Effector CD4-positive, alpha-beta T cell (primary cell): ENCODE results near the gene TRANK1.
"Not testable (repeated sequence)": the region's sequence is repeated elsewhere in the genome, so short reads cannot be mapped to it uniquely, and the experiment has no call there.

Experiments used
- DNase-seq: peaks from one replicate; pipeline ENCODE4 v3.0.0-alpha.2; 2020

The TRANK1 gene

DNA sequence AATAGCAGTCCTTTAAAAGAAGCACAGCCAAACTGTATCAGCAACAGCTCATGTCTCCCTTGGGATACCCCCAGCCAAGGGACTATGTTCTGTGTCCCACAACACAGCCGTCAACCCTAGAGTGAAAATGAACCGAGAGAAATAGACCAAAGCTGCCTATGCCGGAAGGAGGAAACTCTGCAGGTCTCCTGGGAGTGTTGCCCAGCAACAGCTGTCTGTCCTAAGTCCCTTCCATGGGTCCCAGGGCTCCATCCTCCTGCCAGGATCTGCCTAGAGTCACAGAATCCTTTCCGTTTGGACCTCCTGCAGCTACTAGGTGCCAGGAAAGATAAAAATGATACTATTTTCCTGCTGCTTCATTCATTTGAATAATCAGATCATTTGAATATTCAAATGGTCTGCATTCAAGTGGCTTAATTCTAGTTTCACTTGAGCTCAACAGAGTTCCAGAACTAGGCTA, 53.1 kb downstream of the TRANK1 start:
- no peak for DNase-seq

DNA sequence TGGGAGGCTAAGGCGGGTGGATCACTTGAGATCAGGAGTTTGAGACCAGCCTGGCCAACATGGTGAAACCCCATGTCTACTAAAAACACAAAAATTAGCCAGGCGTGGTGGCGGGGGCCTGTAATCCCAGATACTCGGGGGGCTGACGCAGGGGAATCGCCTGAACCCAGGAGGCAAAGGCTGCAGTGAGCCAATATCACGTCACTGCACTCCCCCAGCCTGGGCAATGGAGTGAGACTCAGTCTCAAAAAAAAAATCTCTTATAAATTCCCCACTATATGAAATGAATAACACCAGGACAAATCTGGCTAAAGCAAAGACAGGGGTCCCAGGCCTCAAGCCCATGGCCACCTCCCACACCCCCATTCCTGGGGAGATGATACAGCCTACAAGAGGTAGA, 53.8 kb downstream of the TRANK1 start:
- not testable (repeated sequence) for DNase-seq

DNA sequence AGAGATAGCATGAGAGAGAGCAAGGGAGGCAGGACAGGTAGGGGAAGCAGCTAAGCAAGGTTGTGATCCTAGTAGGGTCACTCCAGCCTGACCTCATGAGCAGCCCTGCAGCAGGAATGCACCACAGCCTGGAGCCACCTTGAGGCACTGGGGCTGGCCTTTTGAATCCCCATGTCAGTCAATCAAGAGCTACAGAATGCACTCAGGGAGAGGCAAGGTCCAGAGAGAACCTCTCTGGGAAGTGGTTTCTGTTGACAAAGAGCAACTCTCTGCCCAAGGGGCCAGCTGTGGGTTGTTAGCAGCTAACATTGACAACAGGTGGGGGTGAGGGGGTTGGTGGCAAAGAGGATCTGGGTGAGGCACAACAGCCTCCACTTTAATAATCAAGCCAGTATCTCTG, 54.6 kb downstream of the TRANK1 start:
- no peak for DNase-seq

DNA sequence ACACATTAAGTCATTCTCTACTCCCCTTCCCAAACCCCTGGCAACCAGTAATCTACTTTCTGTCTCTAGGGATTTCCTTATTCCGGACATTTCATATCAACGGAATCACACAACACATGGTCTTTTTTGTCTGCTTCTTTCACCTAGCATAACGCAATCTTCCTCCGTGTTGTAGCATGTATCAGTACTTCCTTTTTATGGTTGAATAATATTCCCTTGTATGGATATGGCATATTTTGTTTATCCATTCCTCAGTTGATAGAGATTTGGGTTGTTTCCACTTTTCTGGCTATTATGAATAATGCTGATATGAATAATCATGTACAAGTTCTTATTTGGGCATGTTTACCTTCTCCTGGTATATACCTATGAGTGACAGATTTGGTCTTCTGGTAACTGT, 63.1 kb downstream of the TRANK1 start:
- DNase-seq = no peak

DNA sequence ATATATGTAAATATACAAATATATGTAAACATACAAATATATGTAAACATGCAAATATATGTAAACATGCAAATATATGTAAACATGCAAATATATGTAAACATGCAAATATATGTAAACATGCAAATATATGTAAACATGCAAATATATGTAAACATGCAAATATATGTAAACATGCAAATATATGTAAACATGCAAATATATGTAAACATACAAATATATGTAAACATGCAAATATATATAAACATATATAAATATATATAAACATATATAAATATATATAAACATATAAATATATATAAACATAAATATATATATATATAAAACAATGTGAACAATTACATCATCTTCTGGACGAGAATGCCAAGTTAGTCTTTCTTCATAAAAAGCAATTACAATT, 65.0 kb downstream of the TRANK1 start:
- DNase-seq = not testable (repeated sequence)

DNA sequence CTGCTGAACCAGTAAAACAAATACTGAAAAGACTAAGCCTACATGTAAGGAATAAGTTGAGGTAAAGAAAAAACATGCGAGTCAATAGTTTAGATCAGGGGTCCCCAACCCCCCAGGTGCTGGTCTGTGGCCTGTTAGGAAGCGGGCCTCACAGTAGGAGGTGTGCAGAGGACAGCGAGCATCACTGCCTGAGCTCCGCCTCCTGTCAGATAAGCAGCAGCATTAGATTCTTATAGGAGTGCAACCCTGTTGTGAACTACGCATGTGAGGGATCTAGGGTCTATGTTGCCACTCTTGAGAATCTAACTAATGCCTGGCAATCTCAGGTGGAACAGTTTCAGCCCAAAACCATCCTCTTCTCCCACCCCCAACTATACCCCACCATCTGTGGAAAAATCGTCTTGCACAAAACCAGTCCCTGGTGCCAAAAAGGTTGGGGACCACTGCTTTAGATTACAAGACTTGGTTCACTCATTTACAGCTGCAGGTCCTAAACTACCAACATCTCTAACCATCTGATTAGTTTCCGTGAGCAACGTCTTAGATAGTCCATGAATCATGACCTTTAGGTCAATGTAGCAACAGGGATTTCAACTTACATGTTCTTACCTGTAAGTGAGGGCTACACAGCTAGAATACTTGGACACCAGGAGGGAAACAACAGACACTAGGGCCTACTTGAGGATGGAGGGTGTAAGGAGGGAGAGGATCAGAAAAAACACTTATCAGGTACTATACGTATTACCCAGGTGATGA, 66.7 kb downstream of the TRANK1 start:
- no peak for DNase-seq

DNA sequence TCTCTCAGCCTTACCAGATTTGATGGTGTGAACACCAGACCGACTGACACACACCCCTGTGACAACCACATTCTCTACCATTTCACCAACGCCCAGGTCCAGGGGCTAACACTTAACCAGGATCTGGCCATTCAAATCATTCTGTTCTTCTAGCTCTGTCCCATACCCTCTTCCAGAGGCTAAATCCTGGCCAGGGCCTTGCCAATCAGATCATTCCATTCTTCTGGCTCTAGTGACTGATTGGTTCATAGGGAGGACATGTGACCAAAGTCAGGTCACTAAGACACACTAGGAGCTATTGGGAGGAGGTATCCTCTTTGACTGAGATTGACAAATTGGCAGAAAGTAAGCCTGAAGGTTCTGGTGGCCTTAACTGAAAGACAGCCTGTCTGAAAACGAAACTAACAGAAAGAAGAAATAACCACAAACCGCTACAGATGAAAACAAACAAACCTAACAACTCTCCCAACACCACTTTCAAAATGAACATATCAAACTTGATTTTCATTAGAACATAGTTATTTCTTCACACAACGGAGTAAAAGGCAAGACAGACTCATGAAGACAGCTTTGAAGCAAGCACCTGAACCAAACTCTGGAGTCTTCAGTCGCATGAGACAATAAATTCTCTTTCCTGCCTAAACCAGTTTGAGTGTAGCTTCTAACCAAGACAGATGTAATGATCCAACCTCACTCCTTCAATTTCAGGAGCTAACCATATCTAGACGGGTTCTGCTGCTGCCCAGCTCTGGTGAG, 68.5 kb downstream of the TRANK1 start:
- no peak for DNase-seq

DNA sequence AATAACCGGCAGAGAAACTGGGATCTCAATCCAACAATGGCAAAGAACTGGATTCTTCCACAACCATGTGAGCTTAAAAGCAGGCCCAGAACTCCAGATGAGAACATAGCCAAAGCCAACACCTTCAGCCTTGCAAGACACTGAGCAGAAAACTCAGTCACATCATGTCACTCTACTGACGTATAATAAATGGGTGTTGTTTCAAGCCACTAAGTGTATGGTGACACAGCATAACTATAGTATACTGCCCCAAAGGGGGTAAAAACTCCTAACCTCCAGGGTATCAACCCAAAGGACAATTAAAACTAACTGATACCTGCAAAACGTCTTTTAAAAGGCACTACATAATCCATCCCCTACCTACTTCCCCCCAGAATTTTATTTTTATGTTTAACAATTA, 69.5 kb downstream of the TRANK1 start:
- DNase-seq = no peak

DNA sequence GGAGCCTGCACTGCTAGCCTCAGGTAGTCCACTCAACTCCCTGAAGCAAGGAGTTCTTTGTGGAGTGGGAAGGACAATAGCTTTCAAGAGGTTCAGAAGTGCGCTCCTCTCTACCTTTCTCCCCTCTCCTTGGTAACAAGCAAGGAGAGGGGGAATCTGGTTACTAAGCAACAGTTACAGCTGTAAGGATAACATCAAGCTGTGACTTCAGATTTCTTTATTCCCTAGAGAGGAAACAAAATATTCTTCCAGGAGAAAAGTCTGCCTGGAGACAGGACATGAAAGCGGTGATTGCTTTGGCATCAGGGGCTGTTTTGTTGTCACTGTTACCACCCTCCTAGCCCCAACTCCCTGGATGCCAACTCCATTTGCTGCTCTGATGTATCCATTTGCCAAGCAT, 70.4 kb downstream of the TRANK1 start:
- no peak for DNase-seq

DNA sequence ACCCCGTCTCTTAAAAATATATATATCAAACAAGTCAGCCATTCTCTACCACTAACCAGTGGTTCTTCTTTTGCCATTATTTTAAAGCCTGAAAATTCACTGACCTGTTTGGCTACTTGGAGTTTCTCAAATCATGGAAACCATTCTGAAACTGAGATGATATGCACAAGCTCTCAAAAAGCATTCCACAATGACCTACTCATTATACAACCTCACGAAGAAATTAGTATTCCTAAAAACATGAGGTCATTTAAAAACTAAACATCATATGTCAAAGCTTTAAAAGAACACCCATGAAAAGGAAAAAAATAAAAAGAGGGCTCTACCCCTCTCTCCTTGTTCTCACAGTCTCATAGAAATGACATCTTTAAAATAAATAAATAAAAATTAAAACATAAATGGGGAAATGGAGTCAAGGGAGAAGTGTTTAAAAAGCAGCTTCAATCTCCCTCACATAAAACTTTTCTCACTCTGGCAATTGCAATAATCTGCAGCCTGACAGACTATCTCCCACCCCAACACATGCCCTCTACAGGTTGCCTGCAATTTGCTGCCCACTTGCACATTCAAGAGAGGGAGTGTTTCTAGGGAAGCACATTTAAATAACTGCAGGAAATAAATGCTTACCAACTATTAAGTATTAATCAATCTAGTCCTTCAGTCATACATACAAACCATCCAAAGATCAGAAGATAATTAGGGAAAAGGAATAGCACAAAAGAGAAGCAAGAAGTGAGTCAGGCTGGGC, 73.3 kb downstream of the TRANK1 start:
- DNase-seq = no peak

DNA sequence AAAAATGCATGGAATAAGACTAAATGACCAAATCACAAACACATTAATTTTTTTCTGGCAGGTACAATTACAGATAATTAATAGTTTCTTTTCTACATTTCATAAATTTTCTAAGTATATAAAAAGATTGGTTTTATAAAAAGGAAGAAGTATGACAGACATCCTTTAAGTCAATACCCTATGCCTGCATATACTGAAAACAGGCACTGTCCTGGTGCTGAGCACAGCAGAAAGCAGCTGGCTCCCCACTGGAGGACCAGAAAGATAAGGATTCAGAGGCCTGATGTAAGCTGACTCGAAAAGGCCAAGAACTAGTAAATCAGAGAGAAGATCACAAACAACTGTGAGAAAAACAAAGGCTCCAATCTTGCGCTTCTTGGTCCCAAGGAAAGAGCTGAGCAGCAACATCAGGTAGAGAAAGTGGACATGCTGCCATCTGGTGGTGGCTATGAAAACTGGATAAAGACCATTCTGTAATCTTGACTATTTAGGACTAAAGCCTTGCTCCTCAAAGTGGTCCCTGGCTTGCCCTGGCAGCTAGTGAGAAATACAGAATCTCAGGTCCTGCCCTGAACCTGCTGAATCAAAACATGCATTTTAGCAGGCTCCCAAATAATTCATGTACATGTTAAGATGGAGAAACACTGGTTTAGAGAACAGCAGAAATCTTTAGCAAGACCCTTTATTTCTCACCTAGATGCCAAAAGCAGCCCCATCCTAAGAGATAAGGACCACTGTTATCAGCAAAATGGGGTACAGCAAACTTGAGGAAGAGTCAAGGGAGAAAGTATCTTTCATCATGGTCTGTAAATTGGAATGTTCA, 76.0 kb downstream of the TRANK1 start:
- DNase-seq = peak; percentile 28

DNA sequence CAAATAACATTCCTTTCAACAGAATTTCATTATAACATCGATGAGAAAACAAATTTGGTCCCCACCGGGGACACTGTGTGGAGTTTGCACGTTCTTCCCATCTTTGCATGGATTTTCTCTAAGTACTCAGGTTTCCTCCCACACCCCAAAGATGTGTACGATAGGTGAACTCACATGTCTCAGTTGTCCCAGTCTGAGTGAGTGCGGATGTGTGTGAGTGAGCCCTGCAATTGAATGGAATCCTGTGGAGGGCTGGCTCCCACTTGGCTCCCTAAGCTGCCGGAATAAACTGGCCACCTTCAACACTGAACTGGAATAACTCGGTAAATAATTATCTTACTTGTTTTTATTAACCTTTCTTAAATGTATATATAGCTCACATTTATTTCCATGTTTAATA, 77.0 kb downstream of the TRANK1 start:
- DNase-seq = no peak

DNA sequence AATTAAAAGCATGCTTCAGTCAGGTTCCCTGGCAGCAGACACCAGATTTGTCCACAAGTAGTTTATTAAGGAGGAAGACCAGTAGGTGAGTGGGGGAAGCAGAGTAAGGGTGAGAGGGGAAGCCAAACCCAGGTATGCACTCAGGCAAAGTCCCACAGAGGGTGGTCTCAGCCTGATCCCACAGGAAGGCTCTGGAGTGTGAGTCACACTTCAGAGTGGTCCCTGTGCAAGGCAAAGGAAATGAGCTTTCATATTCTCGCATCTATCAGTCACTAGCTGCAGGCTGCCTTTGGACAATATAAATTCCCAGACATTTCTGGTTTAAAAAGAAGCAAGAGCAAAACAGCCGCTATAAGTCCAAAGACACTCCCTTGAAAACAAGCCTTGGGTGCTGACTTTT, 78.5 kb downstream of the TRANK1 start:
- DNase-seq = no peak

DNA sequence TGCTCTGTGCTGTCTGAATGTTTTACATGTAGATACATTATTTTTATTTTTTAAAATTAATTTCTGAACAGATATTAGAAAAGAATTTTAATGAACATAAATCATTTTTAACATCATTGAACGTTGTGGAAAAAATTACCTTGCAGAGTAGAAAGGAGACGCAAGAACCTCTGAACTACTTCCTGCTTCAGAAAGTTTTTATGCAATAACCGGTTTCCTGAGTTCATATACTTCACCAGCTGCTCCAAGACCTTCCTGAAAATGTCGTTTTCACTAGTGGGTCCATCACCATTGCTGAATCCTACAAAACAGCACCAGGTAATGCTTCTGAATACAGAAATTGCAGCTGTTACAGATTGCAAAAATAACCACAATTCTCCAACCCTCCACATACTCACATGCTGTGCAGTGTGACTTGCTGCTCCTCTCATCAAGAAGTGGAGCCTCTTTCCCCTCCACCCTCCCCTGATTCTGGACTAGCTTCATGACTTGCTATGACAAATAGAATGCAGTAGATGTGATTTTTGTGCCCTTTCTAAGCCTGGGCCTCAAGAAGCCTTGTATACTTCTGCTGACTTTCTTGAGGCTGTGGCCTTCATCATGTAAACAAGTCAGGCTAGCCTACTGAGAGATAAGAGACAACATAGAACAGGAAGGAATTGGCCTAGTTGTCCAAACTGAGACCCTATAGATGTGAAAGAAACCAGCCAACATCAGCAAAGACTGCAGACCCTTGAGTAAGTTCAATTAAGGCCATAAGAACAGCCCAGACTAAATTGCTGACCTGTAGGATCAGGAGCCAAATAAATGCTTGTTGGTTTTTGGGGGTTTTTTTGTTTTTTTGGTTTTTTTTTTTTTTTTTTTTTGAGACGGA, 80.4 kb downstream of the TRANK1 start:
- no peak for DNase-seq

DNA sequence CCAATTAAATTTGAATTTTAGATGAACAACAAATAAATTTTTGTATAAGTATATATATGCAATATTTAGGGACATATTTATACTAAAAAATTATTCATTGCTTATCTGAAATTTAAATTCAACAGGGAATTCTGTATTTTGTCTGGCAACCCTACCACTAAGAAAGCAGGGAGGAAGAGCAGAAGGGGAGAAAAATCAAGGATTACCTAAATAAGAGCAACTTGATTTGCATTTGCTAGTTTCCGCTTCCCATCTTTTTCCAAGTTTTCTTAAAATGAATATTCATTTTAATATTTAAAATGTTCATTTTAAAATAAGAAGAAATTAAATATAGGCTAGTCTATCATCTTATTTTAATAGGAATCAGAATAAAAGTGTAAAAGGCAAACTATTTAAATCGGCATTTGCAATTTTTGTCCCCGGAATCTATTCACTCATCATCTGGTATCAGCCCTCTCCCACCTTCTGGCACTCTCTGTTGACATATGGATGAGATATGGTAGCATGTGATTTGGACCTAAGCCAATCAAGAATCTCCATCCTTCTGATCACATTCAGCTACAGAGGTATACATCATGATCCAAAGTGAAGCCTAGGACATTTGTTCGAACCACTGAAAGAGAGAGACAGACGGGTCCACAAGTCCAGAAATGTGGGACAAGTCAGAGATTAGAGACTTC, 82.6 kb downstream of the TRANK1 start:
- no peak for DNase-seq

DNA sequence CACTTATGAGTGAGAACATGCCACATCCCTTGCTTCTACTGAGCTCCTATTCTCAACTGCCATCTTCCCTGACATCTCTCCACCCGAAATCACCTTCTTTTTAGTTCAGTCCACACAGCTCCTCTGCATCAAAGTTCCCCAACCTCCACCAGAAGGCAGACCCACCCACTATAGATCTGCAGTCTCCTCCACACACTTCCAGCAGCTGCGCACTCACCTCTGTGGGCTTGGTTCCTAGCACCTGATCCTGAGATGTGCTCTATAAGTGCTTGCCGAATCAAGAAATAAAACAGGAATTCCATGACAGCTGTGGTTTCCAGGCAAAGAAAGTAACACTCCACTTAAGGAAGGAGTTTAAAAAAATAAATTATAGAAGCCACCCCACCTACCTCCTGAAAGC, 85.4 kb downstream of the TRANK1 start:
- no peak for DNase-seq

DNA sequence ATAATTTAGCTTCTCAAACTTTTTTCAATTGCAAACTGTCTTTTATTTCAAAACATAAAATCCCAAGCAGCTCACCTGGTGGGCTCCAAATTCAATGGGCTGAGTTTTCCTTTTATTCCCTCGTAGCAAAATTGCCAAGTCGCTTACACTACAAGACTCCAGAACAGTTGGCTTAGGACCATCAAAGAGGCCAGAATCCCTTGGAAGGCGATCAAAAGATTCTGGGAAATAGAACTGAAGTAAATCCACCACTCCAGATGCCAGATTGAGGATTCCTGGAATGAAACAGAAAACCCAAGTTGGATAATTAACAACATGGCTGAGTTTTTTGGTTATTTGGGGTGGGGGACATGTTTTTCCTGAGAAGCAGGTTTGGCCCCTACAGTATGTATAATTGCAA, 92.8 kb downstream of the TRANK1 start:
- no peak for DNase-seq

DNA sequence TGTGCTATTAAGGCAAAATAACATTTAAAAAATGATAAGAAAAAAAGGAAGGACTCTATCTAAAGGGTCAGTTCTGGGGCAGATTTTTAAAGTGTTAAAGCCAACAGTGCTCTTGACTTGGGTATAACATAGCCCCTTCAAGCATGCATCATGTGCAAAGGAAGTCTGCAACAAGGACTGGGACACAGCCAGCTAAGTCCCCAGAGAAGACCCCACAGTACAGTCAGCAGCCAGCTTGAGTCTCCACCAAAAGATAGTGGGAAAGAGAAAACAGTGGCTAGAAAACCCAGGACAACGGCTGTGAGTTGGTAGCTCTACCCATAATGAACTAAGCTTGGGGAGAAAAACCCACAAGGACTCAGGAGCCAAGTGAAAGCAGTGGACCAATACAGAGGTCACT, 94.1 kb downstream of the TRANK1 start:
- DNase-seq = no peak

DNA sequence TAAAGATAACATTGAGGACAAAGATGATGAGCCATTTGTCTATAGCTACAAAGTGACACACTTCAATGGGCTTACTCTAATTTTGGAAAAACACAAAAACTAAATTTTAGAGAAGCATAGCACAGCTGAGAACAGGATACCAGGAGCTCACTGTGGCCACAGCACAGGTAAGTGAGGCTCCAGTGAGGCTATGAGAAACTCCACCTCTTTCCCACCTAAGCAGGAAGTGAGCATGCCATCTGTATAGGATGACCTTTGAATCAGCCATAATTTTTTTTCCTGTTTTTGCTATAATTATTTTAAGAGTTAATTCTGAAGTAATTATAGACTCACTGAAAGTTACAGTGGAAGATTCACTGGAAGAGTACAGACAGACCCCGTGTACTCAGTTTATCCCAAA, 98.4 kb downstream of the TRANK1 start:
- DNase-seq = no peak

DNA sequence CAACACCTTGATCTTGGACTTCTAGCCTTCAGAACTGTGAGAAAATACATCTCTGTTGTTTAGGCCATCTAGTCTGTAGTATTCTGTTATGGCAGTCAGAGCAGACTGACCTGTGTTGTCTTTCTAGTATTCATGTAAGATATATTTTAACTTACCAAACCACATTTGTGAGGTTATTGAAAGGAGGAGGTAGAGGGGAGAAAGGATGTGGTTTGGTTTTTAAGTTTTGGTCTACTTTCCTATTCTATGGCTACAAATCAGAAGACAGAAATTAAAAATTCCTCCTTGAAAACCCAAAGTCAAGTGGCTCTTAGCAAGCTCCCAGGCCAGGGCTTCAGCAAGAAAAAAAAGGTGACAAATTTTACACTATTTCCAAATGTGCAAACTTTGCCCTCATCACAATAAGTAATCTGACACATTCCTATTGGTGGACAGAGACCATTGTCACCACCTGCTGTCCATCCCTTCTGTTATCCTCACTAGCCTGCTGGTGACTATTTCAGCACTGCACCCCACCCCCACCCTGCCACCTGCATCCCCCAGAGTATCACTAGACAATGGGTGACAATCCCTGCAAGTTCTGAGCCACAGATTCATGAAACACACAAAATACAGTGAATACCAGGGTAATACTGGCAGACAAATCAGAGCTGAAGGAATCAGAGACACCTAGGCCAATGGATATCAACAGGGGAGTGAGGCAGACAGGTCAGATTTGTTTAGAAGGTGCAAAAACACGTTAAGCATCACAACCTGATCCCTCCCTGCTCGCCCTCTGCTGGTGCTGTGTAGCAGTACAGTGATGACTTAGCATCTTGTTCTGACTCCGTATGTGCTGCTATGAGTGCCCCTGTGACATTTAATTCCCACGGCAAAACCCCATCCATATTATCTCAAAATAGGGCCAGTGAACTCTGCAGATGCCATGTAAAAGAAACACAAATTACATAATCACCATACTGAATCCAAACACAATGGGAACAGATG, 101.5 kb downstream of the TRANK1 start:
- DNase-seq = peak; percentile 21
